Duodenal mucosa (tissue), 2 donors: ENCODE data around the gene ACD.

ENCODE experiments used
- H3K27ac ChIP-seq: one replicate; pipeline ENCODE4 v1.7.0; 2013; ENCODE audit warnings: low read depth, low read length
- H3K27me3 ChIP-seq, 2 donors: one replicate each; pipeline ENCODE4 v1.7.0; 2013; ENCODE audit warnings: low read length in 2 of 2, control low read depth in 1 of 2; ENCODE audit not compliant: insufficient read depth in 2 of 2, control insufficient read depth in 1 of 2
- H3K36me3 ChIP-seq, 2 donors: one replicate each; pipeline ENCODE4 v1.7.0; 2013; ENCODE audit warnings: low read length in 2 of 2, control low read depth in 1 of 2; ENCODE audit not compliant: insufficient read depth in 2 of 2, control insufficient read depth in 1 of 2
- H3K4me1 ChIP-seq, 2 donors: one replicate each; pipeline ENCODE4 v1.7.0; 2013; ENCODE audit warnings: low read length in 2 of 2, control low read depth in 1 of 2; ENCODE audit not compliant: insufficient read depth in 2 of 2, control insufficient read depth in 1 of 2
- H3K4me3 ChIP-seq, 2 donors: one replicate each; pipeline ENCODE4 v1.7.0; 2013; ENCODE audit warnings: low read length in 2 of 2, low read depth in 1 of 2
- H3K9ac ChIP-seq, 2 donors: one replicate each; pipeline ENCODE4 v1.7.0; 2013; ENCODE audit warnings: low read length in 2 of 2, low read depth in 1 of 2
- H3K9me3 ChIP-seq, 2 donors: one replicate each; pipeline ENCODE4 v1.7.0; 2013; ENCODE audit warnings: low read length in 2 of 2, control low read depth in 1 of 2; ENCODE audit not compliant: control insufficient read depth in 1 of 2

Gene ACD

DNA sequence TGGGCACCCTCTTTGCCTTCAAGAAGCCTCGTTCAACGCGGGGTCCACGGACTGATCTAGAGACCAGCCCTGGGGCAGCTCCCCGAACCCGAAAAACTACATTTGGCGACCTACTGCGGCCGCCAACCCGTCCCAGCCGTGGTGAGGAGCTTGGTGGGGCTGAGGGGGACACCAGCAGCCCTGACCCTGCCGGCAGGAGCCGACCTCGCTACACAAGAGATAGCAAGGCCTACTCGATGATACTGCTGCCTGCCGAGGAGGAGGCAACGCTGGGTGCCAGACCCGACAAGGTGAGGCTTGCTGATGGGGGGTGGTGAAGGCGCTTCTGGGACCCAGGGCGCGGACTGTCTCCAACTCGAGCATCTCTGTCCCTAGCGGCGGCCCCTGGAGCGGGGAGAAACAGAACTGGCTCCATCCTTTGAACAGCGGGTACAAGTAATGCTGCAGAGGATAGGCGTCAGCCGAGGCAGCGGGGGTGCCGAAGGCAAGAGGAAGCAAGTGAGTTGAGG is 5.6 kb downstream of the ACD start:
- H3K27me3 ChIP-seq = peaks cover 38 to 47% of the 10 kb centered on the region in 2 donors
- no peak overlapping the region for H3K27ac ChIP-seq
- peaks cover 5 to 14% of the 10 kb centered on the region in 2 donors for H3K4me1 ChIP-seq
- H3K9ac ChIP-seq = no peak overlapping the region
- no peak overlapping the region for H3K4me3 ChIP-seq
- no peaks in the 10 kb centered on the region for H3K9me3 ChIP-seq
- H3K36me3 ChIP-seq = peaks cover 5 to 13% of the 10 kb centered on the region in 2 donors

DNA sequence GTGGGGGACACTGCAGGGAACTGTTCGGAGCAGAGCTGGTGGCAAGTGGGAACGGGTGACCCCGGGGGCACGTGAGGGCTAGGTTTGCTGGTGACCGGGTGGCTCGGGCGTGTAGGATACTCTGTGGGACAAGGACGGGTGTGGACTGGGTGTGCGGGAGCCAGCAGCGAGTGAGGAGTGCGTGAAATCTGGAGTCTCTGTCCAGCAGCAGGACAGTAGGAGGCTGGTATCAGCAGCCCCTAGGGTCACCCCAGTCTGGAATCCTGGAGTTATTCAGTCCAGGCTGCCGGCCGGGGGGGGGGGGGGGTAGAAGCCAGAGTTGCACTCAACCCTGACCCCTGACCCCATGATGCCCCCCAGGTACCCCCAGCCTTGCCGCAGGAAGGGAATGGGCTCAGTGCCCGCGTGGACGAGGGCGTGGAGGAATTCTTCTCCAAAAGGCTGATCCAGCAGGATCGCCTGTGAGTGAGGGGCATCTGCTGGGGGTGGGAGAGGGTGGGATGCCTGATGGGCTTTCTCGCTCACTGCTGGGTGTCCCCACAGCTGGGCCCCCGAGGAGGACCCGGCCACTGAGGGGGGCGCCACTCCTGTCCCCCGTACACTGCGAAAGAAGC is 6.2 kb downstream of the ACD start:
- Histone ChIP-seq H3K9ac (no peak overlapping the region), H3K9me3 (no peaks in the 10 kb centered on the region), H3K27ac (no peak overlapping the region), H3K36me3 (peaks cover 5 to 13% of the 10 kb centered on the region in 2 donors), H3K4me1 (peaks cover 0 to 9% of the 10 kb centered on the region in 2 donors), H3K4me3 (no peak overlapping the region), H3K27me3 (peaks cover 42 to 51% of the 10 kb centered on the region in 2 donors)

DNA sequence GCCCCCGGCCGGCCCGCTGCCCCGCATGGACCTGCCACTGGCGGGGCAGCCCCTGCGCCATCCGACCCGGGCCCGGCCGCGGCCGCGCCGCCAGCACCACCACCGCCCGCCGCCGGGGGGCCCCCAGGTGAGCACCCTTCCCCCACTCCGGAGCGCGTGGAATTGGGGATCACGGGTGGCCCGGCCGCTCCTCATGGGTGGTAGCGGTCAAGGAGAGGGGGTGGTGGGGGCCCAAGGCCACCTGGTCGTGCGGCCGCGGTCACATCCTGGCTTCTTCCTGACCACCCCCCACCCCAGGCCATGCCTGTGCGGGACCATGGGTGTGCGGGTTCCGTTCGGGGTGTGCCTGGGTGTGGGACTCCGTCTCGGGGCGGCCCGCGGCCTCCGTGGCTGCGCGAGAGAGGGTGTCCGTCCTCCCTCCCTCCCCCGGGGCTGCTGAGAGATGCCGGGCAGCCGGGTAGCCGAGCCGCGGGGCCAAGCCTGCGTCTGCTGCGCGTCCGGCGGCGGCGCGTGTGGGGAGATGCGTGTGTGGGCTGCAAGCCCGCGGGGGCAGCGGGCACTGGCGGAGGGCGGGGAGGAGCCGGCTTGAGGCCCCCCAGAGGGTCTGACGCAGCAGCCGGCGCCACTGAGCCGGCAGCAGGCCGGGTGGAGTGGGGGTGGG is 6.8 kb downstream of the ACD start:
- Histone ChIP-seq H3K9ac (no peak overlapping the region), H3K4me3 (no peak overlapping the region), H3K27me3 (peaks cover 49 to 57% of the 10 kb centered on the region in 2 donors), H3K4me1 (peaks cover 0 to 6% of the 10 kb centered on the region in 2 donors), H3K27ac (no peak overlapping the region), H3K36me3 (peaks cover 5 to 10% of the 10 kb centered on the region in 2 donors), H3K9me3 (no peaks in the 10 kb centered on the region)

DNA sequence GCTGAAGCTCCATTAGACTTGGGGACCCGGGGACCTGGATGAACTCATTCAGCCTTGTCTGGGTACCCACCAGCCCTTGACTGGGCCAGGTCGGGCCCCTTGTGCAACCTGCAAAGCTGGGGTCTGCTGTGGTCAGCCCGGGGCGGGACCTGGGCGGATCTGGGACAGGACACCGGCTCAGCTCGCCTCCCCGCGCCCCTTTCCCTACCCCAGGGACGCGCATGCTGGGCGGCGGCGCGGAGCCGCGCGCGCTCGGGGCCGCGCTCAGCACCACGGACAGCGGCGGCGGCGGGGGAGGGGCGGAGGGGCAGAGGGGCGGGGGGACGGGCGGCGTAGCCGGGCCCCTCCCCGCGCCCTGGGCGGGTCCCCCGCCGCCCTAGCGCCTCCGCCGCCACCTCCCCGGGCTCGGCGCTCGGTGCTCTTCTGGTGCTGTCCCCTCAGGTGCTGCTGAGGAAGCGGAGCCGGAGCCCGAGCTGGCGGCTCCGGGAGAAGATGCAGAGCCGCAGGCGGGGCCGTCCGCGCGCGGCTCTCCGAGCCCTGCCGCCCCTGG is 7.4 kb downstream of the ACD start:
- H3K27ac ChIP-seq = no peak overlapping the region
- peaks cover 54 to 58% of the 10 kb centered on the region in 2 donors for H3K27me3 ChIP-seq
- H3K4me3 ChIP-seq = no peak overlapping the region
- peaks cover 2 to 6% of the 10 kb centered on the region in 2 donors for H3K36me3 ChIP-seq
- peaks cover 0 to 6% of the 10 kb centered on the region in 2 donors for H3K4me1 ChIP-seq
- no peak overlapping the region for H3K9ac ChIP-seq
- H3K9me3 ChIP-seq = no peaks in the 10 kb centered on the region

DNA sequence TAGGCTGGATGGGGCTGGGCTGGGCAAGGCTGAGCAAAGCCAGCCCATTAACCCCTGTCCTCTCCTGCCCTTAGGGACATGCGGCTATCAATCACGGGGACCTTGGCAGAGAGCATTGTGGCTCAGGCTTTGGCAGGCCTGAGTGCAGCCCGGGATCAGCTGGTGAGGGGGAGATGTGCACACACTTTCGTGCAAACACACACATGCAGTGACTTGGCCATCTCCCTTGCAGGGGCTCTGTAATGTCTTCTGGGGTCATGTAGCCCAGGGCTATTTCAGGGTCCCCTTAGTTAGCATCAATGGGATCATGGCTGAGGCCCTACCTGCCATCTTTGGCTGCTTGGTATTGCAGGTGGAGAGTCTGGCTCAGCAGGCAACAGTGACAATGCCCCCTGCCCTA is 8.2 kb downstream of the ACD start:
- peaks cover 0 to 4% of the 10 kb centered on the region in 2 donors for H3K36me3 ChIP-seq
- H3K27me3 ChIP-seq = peaks cover 54 to 60% of the 10 kb centered on the region in 2 donors
- H3K4me3 ChIP-seq = no peak overlapping the region
- no peaks in the 10 kb centered on the region for H3K9me3 ChIP-seq
- no peak overlapping the region for H3K9ac ChIP-seq
- no peak overlapping the region for H3K27ac ChIP-seq
- peaks cover 0 to 6% of the 10 kb centered on the region in 2 donors for H3K4me1 ChIP-seq

DNA sequence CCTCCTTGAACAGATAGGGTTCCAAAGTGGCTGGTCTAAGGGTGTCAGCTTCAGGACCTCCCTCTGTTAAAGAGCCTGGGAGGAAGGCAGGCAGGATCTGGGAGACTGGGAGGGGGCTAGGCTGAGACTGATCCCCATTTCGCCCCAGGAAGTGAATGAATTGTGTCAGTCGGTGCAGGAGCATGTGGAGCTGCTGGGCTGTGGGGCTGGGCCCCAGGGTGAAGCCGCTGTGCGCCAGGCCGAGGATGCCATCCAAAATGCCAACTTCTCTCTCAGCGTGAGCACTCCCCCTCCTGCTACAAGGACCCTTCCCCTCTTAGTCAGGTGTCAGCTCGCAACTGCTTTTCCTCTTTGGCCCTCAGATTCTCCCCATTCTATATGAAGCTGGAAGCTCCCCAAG is 9.0 kb downstream of the ACD start:
- Histone ChIP-seq H3K36me3 (peaks cover 0 to 4% of the 10 kb centered on the region in 2 donors), H3K27ac (no peak overlapping the region), H3K27me3 (peaks cover 58 to 65% of the 10 kb centered on the region in 2 donors)

DNA sequence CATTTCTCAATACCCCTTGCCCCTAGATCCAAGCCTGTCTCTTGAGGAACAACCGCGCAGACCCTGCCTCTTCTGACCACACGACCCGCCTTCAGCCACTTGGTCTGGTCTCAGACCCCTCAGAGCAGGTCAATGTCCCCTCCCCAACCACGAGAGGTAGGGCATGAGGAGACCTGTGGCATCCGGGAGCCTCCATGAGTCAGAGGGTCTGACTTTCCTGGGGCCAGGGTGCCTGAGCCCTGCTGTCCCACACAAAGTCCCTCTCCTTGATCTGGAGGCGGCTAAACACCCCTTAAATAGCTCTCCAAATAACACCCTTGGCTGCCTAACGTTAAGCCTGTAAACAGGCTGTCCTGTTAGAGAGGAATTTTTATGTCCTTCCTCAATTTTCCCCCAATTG is 10.0 kb downstream of the ACD start:
- Histone ChIP-seq H3K9me3 (no peaks in the 10 kb centered on the region), H3K9ac (no peak overlapping the region), H3K36me3 (peaks cover 0 to 4% of the 10 kb centered on the region in 2 donors), H3K27me3 (peaks cover 66 to 67% of the 10 kb centered on the region in 2 donors), H3K27ac (no peak overlapping the region), H3K4me3 (no peak overlapping the region), H3K4me1 (peaks cover 0 to 14% of the 10 kb centered on the region in 2 donors)

More for the DNA sequence above, 9.0 kb downstream of the ACD start:
- Histone ChIP-seq H3K4me1 (peaks cover 0 to 6% of the 10 kb centered on the region in 2 donors), H3K4me3 (no peak overlapping the region), H3K9ac (no peak overlapping the region), H3K9me3 (no peaks in the 10 kb centered on the region)

DNA sequence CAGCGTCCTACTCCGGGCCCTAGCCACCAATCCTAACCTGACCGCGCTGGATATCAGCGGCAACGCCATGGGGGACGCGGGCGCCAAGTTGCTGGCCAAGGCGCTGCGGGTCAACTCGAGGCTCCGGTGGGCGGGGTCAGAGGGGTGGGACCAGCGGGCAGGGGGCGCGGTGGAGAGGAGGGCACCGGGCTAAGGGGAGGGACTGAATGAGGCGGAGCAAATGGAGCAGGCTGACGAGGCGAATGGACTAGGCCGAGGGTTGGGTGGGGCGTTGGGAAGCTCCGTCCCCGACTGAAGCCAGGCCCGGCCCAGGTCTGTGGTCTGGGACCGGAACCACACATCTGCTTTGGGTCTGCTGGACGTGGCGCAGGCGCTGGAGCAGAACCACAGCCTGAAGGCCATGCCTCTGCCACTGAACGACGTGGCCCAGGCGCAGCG is 10.5 kb downstream of the ACD start:
- no peak overlapping the region for H3K27ac ChIP-seq
- no peak overlapping the region for H3K9ac ChIP-seq
- H3K27me3 ChIP-seq = peaks cover 63 to 64% of the 10 kb centered on the region in 2 donors
- H3K36me3 ChIP-seq = peaks cover 0 to 4% of the 10 kb centered on the region in 2 donors
- H3K4me3 ChIP-seq = no peak overlapping the region
- H3K9me3 ChIP-seq = no peaks in the 10 kb centered on the region
- H3K4me1 ChIP-seq = peaks cover 0 to 14% of the 10 kb centered on the region in 2 donors

DNA sequence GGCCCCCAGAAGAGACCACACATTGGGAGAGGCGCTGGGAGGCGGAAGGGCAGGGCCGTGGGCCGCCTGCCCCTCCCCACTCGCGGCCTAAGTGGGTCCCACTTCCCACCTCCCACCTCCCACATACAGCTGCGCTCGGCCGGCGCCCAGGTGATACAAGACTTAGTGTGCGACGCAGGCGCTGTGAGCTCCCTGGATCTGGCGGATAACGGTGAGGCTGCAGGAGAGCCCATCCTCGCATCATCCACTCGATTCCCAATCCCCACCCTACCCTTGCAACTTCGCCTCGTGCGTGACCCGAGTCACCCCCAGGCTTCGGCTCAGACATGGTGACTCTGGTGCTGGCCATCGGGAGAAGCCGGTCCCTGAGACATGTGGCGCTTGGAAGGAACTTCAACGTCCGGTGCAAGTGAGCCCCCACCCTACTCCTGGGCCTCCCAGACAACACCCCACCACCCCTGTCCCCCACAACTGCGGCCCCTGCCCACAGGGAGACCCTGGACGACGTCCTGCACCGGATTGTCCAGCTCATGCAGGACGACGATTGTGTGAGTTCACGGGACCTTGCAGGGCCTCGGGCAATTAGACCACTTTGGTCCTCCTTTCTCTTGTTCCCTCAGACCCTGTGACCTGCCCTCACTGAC is 11.2 kb downstream of the ACD start:
- H3K36me3 ChIP-seq = peaks cover 0 to 4% of the 10 kb centered on the region in 2 donors
- H3K4me3 ChIP-seq = no peak overlapping the region
- H3K9me3 ChIP-seq = no peaks in the 10 kb centered on the region
- H3K4me1 ChIP-seq = peaks cover 0 to 14% of the 10 kb centered on the region in 2 donors
- H3K27ac ChIP-seq = no peak overlapping the region
- no peak overlapping the region for H3K9ac ChIP-seq
- peaks cover 59 to 61% of the 10 kb centered on the region in 2 donors for H3K27me3 ChIP-seq
